Stimulated activated CD8-positive, alpha-beta memory T cell treated with anti-CD3 and anti-CD28 coated beads, Interleukin-2, amount 100 ng/mL, for 48 hours (primary cell): ENCODE results near the gene FOXN3.
"Not testable (repeated sequence)": the region's sequence is repeated elsewhere in the genome, so short reads cannot be mapped to it uniquely, and the experiment has no call there.

Experiments used
- DNase-seq, 2 donors: peaks; one replicate each; pipeline ENCODE4 v3.0.0-alpha.2; 2020; ENCODE audit warnings: low read depth in 2 of 2

FOXN3 gene

DNA sequence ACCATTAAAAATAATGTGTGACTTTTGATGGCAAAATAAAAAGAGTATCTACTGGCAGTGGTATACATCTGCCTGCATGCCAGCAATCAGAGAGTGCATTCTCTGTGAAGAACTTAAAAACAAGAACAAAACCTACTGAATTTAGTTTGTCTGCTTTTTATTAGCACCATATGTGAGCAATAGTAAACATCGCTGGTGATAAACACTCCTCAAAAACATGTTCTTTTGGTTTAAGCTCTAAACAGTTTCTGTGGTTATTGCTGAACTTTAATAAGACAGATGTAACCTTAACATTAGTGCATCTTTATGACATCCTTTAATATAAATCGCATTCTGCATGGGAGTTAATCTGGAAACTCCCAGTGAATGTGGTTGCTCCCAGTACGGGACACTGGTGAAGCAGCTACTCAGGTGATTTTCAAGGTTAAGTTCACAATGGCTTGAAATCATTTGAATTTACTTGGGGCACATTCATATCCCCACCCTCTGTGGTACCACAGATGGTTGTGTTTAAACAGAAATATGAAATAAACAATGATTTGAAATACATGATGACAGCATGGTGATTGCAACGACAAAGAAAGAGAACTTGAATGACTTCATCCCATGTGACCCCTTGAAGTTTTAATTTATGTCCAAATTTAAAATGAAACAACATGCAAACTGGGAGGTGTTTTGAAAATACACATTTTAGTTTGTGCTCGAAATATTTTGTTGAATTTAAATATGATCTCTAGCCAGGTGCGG lies 285.9 kb downstream of the FOXN3 start:
- DNase-seq: no peak

DNA sequence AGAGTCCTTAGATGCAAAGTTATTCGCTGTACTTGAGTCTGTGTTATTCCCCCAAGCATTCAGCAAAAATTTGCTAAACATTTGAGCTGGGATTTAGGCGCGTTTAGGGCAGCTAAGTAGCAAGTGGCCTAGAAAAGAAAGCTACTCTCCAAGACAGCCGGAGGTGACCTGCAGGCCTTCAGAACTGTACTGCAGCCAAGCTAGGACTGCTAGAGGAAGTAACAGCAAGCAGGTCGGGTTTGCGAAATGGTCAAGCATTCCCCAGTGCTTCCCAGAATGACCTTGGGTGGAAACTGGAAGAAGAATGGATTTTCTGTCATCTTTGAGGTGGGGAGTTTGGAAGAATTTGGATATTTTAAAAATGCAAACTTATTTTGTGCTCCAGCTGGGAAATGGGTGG lies 287.5 kb downstream of the FOXN3 start:
- no peak for DNase-seq

DNA sequence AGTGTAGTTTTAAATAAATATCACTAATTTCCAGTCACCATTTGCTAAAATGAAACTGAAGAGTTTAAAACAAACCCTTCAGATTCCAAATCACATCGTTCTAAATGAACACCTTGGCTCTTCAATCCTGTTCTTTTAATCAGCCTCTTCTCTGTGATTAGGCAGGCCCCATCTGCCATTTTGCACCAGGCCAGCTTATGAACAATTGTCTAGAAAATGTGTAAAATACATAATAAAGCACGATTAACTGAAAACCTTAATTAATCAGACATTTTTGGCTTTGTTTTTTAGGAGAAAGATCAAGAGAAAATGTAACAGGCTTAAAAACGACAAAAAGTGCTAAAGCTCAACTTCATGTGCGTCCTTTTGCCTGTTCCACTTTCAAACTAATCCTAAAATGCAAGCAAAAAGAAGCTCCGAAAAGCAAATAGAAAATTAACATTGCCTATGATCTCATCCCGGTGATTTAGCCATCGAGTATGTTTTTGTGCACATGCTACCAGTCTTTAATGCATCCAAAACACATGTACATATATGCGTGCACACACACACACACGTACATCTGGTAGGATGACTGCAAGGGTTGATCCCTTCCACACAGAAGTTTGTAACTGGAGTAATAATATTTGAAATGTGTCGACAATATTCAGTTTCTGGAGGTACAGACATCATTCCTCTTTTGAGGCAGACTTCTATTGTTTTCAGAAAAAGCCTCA lies 288.6 kb downstream of the FOXN3 start:
- no peak for DNase-seq

DNA sequence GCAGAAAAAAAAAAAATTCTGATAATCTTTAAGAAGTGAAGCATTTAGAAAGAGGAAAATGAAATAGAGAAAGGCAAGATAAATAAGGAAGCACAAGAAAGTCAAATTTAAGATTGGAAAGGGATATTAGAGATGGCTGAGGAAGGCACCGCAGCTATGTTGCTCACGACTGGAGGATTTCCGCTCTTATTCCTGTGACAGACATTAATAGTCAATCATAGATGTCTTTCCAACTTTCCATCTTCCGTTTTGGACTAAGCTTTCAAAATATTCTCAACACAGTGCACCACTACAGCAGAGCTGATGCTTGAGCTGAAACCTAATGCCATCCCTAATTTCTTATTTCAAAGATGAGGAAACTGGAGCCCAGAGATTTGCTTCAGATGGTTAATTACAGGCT lies 290.6 kb downstream of the FOXN3 start:
- no peak for DNase-seq

DNA sequence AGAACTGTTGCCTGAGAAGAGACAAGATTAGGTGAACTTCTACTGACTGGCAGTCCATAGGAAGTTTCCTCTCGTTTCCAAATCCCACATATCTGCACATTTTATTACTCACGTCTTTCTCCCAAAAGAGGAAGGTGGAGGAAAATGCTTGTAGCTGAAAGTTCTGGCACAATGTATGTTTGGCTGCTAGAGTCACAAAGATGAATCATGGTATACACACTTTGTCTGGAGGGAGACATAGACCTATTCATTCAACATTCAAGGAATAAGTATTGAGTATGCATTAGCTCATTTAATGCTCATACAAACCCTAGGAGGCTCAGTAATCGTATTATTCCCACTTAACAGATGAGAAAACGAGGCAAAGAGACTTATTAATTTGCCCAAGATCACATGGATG lies 291.8 kb downstream of the FOXN3 start:
- DNase-seq: no peak

DNA sequence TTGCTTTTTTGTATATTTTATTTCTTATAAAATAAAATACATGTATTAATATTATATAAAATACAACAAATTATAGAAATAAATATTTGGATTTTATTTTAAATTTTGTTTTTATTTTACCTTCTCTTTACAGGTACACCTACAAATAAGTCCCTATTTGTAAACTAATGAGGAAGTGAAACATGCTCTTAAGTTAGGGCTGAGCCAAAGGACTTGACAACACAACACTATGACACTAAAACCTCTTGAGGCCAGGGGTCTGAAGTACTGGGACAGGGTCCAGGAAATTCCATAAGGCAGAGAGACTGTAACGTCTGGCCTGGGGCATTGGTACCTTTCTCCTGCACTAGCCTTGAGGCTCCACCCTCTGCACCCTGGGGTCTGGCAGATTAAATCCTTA lies 293.2 kb downstream of the FOXN3 start:
- no peak for DNase-seq

DNA sequence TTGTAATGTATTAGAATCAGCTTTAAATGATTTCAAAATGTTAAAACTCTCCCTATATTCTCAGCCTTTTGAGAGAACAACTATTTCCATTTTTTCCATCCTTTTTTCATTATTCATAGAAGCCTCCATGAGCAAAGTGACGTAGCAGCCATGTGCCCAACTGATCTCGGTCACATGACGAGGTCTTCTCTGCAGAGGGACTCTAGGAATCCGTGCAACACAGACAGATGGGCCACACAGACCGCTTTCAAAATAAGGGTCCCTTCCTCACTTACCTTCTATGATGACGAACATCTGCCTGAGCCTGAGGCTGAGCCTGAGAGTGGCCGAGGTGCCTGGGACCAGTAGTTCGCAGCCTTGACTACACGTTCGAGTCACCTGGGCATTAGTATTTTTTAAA lies 293.8 kb downstream of the FOXN3 start:
- DNase-seq: no peak

DNA sequence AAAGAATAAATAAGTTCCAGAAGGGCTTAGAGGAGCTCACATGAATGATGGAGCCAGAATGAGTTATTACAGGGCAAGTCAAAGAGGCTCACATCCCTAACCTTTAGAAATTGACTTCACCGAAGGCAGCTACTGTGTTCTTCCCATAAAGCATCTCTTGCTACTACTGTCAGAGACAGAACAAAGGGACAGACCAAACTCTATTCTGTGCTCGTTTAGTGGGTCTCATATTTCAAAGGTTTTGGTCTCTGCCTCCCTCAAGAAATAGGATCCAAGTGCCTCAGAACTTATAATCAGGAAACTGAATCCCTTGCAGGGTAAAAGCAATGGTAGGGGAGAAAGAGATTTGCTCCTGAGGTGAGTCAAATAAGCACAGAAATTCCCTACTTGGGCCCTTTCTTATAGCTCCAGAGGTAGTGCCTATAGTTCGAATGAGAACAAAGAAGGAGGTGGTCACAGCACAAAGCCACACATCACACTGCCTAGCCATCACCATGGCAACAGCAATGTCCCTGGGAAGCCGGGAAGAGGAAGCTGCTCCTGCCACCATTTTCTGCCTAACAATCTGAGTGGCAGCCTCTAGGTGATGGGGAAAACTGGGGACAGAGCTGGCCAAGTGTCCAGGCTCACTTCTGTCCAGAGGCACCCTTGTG lies 294.9 kb downstream of the FOXN3 start:
- DNase-seq: no peak

DNA sequence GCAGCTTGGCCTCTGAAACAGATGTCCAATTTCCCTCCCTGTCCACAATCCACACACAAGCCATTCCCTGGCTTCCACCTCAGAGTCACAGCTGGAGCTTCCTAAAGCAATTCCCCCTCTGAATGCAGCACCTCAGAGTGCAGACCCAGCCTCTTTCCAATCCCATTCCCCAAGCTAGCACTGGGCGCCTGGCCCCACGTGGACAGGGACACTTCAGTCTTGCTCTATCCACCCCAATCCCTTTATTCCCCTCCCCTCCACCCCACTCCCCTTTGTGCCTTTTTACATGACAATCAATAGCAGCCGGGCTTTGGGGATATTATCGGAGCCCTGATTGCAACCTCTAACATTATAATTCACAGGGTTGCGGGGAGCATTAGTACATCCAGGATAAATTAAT lies 300.0 kb downstream of the FOXN3 start:
- DNase-seq: no peak

DNA sequence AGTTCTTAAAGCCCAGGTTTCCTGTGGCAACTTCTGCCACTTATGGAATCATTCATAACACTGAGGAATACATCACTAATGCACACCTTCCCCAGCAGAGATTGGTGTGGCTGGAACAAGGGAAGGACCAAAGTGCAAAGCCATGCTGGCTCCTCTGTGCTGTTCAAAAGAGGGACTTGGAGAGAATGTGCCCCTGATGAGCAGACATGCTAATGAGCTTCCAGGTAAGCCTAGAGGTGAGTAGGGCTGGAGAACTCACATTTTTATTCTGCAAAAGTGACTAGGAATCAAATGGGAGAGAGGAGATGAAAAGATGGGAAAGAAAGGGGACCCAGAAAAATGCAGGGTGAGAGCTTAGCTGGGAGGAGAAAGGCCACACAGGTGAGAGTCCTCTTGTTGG lies 302.9 kb downstream of the FOXN3 start:
- DNase-seq: no peak

DNA sequence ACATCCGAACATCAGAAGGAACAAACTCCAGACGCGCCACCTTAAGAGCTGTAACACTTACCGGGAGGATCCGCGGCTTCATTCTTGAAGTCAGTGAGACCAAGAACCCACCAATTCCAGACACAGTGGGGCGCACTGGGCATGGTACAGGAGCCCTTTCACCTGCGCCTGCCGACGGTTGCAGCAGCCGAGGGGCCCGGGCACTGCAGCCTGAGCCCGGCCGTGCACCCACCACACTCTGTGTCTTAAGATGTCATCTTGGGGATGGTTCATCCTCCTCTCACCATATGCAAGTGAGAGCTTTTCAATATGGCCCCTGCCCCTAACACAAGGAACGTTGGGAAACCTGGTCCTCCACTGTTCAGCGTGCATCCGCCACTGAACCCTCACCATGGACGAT lies 304.3 kb downstream of the FOXN3 start:
- no peak for DNase-seq

DNA sequence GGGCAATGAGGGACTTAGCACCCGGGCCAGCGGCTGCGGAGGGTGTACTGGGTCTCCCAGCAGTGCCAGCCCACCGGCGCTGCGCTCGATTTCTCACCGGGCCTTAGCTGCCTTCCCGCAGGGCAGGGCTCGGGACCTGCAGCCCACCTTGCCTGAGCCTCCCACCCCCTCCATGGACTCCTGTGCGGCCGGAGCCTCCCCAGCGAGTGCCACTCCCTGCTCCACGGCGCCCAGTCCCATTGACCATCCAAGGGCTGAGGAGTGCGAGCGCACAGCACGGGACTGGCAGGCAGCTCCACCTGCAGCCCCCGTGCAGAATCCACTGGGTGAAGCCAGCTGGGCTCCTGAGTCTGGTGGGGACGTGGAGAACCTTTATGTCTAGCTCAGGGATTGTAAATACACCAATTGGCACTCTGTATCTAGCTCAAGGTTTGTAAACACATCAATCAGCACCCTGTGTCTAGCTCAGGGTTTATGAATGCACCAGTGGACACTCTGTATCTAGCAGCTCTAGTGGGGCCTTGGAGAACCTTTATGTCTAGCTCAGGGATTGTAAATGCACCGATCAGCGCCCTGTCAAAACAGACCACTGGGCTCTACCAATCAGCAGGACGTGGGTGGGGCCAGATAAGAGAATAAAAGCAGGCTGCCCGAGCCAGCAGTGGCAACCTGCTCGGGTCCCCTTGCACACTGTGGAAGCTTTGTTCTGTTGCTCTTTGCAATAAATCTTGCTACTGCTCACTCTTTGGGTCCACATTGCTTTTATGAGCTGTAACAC lies 305.1 kb downstream of the FOXN3 start:
- not testable (repeated sequence) for DNase-seq

DNA sequence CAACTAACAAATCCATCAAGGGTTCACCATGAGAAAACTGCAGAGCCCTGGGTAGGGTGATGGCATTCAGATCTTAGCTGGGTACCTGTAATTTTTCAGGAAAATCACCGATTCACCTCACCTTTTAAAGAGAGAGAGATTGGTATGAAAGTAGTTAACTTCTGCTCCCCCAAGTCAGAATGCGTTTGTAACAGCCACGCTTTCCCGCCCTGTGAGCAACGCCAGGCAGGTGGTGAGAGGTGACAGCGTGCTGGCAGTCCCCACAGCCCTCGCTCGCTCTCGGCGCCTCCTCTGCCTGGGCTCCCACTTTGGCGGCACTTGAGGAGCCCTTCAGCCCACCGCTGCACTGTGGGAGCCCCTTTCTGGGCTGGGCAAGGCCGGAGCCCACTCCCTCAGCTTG lies 305.8 kb downstream of the FOXN3 start:
- not testable (repeated sequence) for DNase-seq

DNA sequence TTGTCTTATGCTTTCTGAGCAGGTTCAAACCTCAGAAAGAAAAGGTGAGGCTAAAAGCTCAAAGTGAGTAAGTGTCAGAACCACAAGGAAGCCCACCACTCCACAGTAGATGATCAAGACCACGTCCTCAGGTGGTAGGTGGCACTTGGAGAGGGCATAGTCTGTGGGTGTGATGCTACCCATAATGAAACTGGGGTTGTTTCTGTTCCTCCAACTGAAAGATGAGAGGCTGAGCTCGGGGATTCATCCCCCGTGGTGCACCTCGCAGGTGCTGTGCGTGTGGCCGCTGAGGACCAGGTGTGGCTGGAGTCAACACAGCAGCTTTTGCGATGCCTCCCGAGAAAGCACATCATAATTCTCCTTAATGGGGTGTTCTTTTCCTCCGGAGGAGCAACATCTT lies 306.9 kb downstream of the FOXN3 start:
- DNase-seq: no peak

DNA sequence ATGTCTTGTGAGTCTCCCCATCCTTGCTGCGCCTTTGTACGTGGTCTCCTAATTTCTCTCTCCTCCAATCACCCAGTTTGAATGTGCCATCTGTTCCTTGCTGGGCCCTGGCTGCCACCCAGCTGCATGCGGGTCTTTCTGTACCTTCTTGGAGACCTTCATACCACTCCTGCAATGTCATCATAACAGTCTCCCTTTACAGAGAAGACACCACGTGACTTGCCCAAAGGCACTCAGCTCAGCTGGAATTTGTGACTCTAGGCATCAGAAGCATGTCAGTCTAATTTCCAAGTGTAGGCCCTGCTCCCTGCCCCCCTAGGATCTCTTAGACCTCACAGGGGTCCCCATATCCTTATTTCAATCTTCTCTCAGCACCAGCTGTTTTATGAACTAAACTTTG lies 308.4 kb downstream of the FOXN3 start:
- DNase-seq: no peak

DNA sequence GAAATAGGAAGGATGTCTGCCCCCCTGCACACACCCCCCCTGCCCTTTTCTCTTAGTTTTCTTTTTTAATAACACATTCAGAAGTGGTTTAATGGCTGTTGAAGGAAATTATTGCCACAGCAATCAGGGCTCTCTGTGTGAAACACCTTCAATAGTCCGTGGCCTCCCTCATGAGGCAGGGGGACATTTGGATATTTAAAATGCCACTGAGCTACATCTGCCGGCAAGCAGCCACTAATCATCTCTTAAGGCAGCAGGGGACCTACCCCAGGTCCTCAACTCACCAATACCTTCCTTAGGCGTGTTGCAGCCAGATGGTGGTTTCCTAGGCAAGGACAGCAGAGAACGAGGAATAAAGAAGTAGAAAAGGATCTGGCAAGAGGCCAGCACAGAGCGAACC lies 309.4 kb downstream of the FOXN3 start:
- no peak for DNase-seq
